NK-92 (cell line): ENCODE measurements around the gene CTCFL.

Source experiments
- DNase-seq: peaks from one replicate; lab custom pipeline; 2025; ENCODE audit not compliant: unreplicated experiment; lab: John Stamatoyannopoulos, UW

The CTCFL gene

GRCh38 chr20:57468523-57469417, 56.2 kb downstream of the CTCFL start:
- no peak for DNase-seq

- no peak for DNase-seq
Observed at GRCh38 chr20:57467742-57468141, 57.2 kb downstream of the CTCFL start.

DNA sequence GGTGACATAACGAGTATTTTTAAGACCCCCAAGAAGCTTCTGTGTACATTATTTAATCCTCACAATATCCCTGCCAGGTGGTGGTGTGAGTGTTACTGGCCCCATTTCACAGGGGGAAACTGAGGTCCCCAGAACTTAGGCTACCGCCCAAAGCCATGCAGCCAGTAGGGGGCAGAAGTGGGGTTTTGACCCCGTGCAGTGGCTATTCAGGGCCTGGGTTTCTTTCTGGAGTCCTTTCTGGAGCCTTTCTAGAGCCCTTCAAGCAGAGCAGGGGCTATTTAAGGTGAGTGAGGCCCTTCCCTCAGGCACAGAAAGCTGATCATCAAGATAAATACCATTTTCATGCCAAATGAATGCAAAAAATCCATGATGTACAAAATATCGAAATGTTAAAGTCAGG, 59.0 kb downstream of the CTCFL start:
- no peak for DNase-seq

- DNase-seq = no peak
Observed at GRCh38 chr20:57465486-57465885, 59.5 kb downstream of the CTCFL start.

DNA sequence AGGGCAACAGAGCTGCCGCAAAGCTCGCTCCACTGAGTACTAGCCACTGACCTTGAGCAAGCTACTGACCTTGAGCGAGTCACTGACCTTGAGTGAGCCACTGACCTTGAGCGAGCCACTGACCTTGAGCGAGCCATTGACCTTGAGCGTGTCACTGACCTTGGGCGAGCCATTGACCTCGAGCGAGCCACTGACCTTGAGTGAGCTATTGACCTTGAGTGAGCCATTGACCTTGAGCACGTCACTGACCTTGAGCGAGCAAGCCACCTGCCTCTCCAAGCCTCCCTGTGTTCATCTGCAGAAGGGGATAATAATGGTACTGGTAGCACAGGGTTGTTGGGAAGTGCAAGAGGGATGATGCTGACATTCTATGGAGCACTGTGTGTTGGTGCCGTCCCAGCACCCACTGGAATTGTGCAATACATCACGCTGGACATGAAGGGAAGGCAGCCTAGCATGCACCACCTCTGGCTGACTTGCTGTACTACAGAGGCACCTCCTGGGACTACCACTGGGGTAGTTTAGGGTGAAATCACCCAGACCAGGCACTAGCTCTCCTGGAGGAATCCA, 60.2 kb downstream of the CTCFL start:
- DNase-seq = no peak

DNA sequence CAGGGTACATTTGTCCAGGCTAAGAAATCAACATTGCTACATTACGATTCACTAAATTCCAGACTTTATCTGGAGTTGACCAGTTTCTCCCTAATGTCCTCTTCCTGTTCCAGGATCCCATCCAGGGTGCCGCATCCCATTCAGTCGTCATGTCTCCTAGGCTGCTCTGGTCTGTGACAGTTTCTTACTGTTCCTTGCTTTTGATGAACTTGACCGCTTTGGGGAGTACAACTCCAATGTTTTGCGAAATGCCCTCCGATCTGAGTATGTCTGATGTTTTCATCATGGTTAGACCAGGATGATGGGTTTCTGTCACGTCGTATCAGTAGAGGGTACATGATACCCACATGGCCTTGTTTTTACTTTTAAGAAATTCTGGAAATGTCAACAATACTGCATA, 62.2 kb downstream of the CTCFL start:
- DNase-seq = no peak

DNA sequence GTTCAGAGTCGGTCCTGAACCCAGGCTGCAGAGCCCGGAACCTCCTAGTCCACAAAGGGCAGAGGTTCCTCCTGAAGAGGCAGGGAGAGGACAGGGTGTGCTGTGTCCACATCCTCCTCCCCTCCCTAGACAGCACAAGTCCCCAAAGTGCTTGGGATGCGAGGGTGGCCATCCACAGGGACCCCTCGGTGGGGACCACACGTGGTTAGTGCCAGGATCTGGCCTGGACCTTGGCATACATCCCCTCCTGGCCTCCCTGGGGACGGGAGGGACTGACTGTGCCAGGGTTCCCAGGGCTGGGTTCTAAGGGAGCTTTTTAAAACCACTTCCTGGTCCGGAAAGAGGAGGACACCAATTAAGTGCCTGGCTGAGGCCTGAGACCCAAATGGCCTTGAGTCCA, 63.2 kb downstream of the CTCFL start:
- no peak for DNase-seq

GRCh38 chr20:57460781-57461465, 64.0 kb downstream of the CTCFL start:
- DNase-seq = no peak

DNA sequence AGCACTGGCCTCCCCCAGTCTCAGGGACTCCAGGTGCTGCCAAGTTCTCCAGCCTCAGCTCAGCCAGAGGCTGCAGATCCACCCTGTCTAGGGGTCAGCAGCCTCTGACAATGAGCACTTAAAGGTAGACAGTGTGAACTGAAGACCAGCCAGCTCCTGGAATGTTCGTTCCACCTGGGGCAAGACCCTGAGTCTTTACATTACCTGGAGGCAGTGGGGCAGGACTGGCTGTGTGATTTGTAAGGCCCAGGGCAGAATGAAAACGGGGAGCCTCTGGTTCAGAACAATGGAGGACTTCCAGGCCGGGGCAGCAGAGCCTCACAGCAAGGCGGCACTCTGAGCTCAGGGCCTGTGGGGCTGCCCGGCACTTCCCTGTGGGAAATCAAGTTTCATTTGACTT, 65.0 kb downstream of the CTCFL start:
- no peak for DNase-seq

GRCh38 chr20:57459278-57459677, 65.7 kb downstream of the CTCFL start:
- DNase-seq = no peak

DNA sequence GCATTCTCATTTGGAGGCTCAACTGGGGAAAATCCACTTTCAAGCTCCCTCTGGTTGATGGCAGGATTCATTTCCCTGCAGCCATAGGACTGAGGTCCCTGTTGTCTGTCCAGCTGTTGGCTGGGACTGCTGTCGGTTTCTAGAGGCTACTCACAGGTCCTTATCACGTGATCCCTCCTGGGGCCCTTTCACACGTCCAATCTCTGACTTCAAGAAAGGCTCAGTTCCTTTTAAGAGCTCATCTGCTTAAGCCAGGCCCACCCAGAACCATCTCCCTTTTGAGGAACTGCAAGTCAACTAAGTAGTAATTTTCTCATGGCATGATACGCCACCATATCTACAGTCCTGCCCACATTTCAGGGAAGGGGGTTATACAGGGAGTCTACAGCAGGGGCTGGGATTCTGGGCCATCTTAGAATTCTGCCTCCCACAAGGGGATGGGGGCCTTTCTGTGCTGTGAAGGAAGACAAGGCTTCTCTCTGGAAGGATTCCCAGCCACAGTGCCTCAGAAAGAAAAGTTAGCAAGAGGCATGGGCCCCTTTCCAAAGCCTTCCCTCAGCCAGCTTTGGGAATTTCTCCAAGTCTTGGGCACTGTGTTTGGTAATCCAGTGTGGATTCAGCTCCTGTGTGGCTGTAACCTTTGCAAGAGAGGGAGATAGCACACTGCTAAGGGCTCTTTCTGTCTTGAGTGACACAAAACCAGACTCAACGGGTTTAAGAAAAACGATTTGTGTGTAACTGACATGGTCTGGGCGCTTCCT, 66.4 kb downstream of the CTCFL start:
- DNase-seq = no peak

GRCh38 chr20:57457243-57458095, 67.5 kb downstream of the CTCFL start:
- DNase-seq = no peak

- no peak for DNase-seq
Observed at GRCh38 chr20:57456116-57456515, 68.8 kb downstream of the CTCFL start.

- DNase-seq = no peak
Observed at GRCh38 chr20:57455386-57455785, 69.6 kb downstream of the CTCFL start.

- no peak for DNase-seq
Observed at GRCh38 chr20:57451795-57452661, 72.9 kb downstream of the CTCFL start.

DNA sequence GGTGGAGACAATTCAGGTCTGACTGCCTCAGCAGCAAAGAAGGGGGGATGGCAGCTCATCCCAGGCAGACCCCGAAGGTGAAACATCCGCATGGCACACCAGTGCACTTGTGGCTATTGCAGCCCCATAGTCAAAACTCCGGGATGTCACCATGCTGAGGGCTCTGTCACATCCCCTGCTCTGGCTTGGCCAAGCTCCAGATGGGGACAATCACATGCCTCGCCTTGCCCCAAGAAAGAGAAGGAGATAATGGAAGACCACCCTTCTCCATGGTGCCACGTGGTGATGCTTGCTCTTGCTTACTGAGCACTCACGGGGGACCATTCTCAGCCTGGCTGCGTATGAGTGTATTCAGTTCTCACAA, 73.5 kb downstream of the CTCFL start:
- no peak for DNase-seq

DNA sequence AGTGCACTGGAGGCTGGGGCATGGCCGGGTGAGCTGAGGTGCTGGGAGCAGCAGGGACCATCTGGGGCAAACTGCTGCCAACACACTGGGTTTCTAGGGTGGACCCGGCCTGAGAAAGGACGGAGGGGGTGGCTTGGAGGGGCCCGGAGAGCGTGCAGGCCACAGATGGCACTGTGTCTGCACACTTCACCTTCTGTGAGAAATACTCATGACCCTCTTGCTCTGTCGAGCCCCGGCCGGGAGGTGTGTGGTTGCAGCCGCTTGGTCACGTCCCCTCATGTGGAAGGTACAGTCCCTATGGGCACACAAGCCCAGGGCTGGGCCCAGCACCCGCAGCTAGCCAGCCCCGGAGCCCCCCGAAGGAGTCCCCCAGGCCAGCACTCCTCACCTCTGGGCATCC, 74.0 kb downstream of the CTCFL start:
- DNase-seq = no peak

- DNase-seq = no peak
Observed at GRCh38 chr20:57450419-57450818, 74.5 kb downstream of the CTCFL start.
